HepG2 (cell line): ENCODE data around the gene AGAP1. TPM values are rescaled to one million over a fixed set of nuclear protein-coding genes. Genes with fewer than 3 reads are reported as not detected.

Experiments
- CEBPB ChIP-seq: IDR thresholded peaks from 2 replicates; pipeline ENCODE4 v1.6.1; 2011; ENCODE audit warnings: low read depth, low read length, improper control_type of control experiment, borderline replicate concordance
- HOXA3 ChIP-seq: sonication (generic); formaldehyde crosslinking; IDR thresholded peaks from 2 replicates; pipeline ENCODE4 v1.5.0; 2020; ENCODE audit warnings: missing genetic modification reagents
- NFIB ChIP-seq: sonication (generic); formaldehyde crosslinking; IDR thresholded peaks from 2 replicates; pipeline ENCODE4 v1.9.0; 2021; ENCODE audit warnings: missing genetic modification reagents, mild to moderate bottlenecking, borderline replicate concordance
- POGZ ChIP-seq: sonication (generic); formaldehyde crosslinking; IDR thresholded peaks from 2 replicates; pipeline ENCODE4 v1.4.0; 2020; ENCODE audit warnings: mild to moderate bottlenecking, missing genetic modification reagents
- PRDM4 ChIP-seq: sonication (generic); formaldehyde crosslinking; IDR thresholded peaks from 2 replicates; pipeline ENCODE4 v1.9.0; 2021; ENCODE audit warnings: missing genetic modification reagents, borderline replicate concordance
- SIX1 ChIP-seq: sonication (generic); formaldehyde crosslinking; IDR thresholded peaks from 2 replicates; pipeline ENCODE4 v1.4.0; 2020; ENCODE audit warnings: missing genetic modification reagents, borderline replicate concordance
- SNAI1 ChIP-seq: sonication (generic); formaldehyde crosslinking; IDR thresholded peaks from 2 replicates; pipeline ENCODE4 v1.5.0; 2020; ENCODE audit warnings: mild to moderate bottlenecking, missing genetic modification reagents, borderline replicate concordance
- SRF ChIP-seq: IDR thresholded peaks from 2 replicates; pipeline ENCODE4 v1.6.1; 2011; ENCODE audit warnings: mild to moderate bottlenecking, low read depth, low read length, moderate library complexity
- THAP8 ChIP-seq: sonication (generic); formaldehyde crosslinking; IDR thresholded peaks from 2 replicates; pipeline ENCODE4 v1.5.1; 2020; ENCODE audit warnings: missing genetic modification reagents, mild to moderate bottlenecking, borderline replicate concordance
- TRAFD1 ChIP-seq: sonication (generic); formaldehyde crosslinking; IDR thresholded peaks from 2 replicates; pipeline ENCODE4 v1.5.1; 2020; ENCODE audit warnings: missing genetic modification reagents, mild to moderate bottlenecking, borderline replicate concordance
- ZNF12 ChIP-seq: sonication (generic); formaldehyde crosslinking; IDR thresholded peaks from 2 replicates; pipeline ENCODE4 v1.5.0; 2020; ENCODE audit warnings: missing genetic modification reagents
- polyA plus RNA-seq, 8 experiments: library from polyadenylated mRNA; depleted of rRNA in 3 of 8; stranded (reverse) in 7 of 8; unstranded in 1 of 8; fragments of >200 nt; fragmentation: Illumina TruSeq in 4 of 8; extraction: Trizol in 4 of 8; gene quantifications; 2 replicates each; pipeline versions ENCODE4 v1.2.1 to v1.2.3, GENCODE V29; 2011 to 2016; ENCODE audit warnings: low read depth in 4 of 8, missing spikeins in 1 of 8, mixed read lengths in 1 of 8; ENCODE audit not compliant: insufficient read depth in 1 of 8
- total RNA-seq, 5 experiments: library from RNA; depleted of rRNA; stranded (reverse); fragments of >200 nt; fragmentation: Illumina TruSeq; extraction: Trizol; gene quantifications; 2 replicates each; pipeline ENCODE4 v1.2.3, GENCODE V29; 2016; ENCODE audit warnings: low read depth in 1 of 5
- TF ChIP-seq, protein P1 (sequence below): sonication (generic); formaldehyde crosslinking; IDR thresholded peaks from 2 replicates; pipeline ENCODE4 v1.4.0; 2020; ENCODE audit warnings: missing genetic modification reagents

The AGAP1 gene
- total and polyA plus RNA-seq, 2 of the 13 experiments (the other 11 are each of a cell fraction or from before 2014, with no cell fraction given) = 21.2 to 32.7 TPM

DNA sequence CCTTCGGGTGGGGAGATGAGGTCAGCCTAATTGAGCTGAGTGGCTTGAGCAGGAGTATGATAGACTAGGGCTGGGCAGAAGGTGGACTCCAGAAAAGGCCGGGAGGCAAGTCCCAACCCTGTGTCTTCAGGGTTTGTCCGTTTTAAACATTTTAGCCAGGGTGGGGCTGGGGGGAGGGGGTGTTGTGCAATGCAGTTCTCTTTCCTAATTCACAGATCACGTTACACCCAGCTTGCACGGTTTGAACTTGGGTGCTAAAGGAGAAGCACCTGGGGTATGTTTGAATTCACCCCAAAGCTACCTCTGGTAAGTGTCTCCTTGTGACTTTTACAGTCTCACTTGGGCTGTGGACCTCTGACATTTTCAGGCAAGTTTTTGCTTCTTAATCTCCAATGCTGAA, 233.3 kb downstream of the AGAP1 start (continued):
- TF ChIP-seq SRF (no peak), NFIB (no peak), SIX1 (CRISPR knock-in tag) (peak; percentile 37; the same call in 1 of the 2 replicates), CEBPB (peak; percentile 76), PRDM4 (CRISPR knock-in tag) (no peak), SNAI1 (CRISPR knock-in tag) (no peak), HOXA3 (CRISPR knock-in tag) (no peak), TRAFD1 (no peak), POGZ (CRISPR knock-in tag) (no peak), THAP8 (no peak), ZNF12 (peak; percentile 28; the same call in 1 of the 2 replicates)
- TF ChIP-seq, protein P1, sequence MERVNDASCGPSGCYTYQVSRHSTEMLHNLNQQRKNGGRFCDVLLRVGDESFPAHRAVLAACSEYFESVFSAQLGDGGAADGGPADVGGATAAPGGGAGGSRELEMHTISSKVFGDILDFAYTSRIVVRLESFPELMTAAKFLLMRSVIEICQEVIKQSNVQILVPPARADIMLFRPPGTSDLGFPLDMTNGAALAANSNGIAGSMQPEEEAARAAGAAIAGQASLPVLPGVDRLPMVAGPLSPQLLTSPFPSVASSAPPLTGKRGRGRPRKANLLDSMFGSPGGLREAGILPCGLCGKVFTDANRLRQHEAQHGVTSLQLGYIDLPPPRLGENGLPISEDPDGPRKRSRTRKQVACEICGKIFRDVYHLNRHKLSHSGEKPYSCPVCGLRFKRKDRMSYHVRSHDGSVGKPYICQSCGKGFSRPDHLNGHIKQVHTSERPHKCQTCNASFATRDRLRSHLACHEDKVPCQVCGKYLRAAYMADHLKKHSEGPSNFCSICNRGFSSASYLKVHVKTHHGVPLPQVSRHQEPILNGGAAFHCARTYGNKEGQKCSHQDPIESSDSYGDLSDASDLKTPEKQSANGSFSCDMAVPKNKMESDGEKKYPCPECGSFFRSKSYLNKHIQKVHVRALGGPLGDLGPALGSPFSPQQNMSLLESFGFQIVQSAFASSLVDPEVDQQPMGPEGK (CRISPR knock-in tag) = peak; percentile 58
